ENCODE measurements around the gene ARHGAP40. TPM values are rescaled to one million over a fixed set of nuclear protein-coding genes. Genes with fewer than 3 reads are reported as not detected.
A peak's percentile ranks its signal among the peaks of the same experiment; 100 is the strongest.

The ARHGAP40 gene
- total RNA-seq, 4 donors from 2014 or later: 0.11 TPM; not detected in 3

- H3K4me1 ChIP-seq: peaks cover 27 to 39% of the 10 kb centered on the region in 2 donors
- no peaks in the 10 kb centered on the region for H3K27me3 ChIP-seq
- peak overlapping the region; percentile 88 to 93 (median 89) for H3K27ac ChIP-seq
- no peak for TF ChIP-seq POLR2A (IDR thresholded peaks at IDR 0.05)
- no peak for TF ChIP-seq CTCF (IDR thresholded peaks at IDR 0.05)
- intact Hi-C loops (cut with DNase I): no loop called here
- no peaks in the 10 kb centered on the region for H3K36me3 ChIP-seq
- peak in 1 of 2 donors; percentile 13 for DNase-seq
- no peaks in the 10 kb centered on the region for H3K9me3 ChIP-seq
- 63 to 73% methylated on average over 4 of the region's 4 CpGs for WGBS, 2 donors
- no peak overlapping the region for H3K4me3 ChIP-seq (replicated peaks in 1 of 3)
Measured at GRCh38 chr20:38581830-38582358, 19.7 kb upstream of the ARHGAP40 start.

DNA sequence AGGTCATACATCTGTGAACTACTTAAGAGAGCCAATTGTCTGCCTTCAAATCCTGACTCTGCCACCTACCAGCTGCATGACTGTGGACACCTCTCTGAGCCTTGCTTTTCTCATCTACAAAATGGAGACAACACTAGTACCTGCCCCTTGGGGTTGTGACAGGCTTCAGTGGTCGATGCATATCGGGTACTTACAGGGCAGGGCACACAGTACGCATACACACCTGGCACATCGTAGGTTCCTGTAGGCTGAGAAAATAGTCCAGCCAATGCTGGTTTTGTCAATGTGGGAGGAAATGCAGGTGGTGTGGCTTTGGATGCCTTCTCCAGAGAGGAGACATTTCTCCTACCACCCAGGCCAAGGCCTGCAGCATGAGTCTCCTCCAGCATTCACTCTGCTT lies 18.3 kb upstream of the ARHGAP40 start:
- H3K4me3 ChIP-seq (replicated peaks in 1 of 3): no peak overlapping the region
- H3K27ac ChIP-seq: no peak overlapping the region
- no peaks in the 10 kb centered on the region for H3K27me3 ChIP-seq
- WGBS, 2 donors: 94 to 100% methylated on average over 4 of the region's 4 CpGs
- H3K4me1 ChIP-seq: peaks cover 27 to 37% of the 10 kb centered on the region in 2 donors
- no peaks in the 10 kb centered on the region for H3K36me3 ChIP-seq
- no peak for TF ChIP-seq CTCF (IDR thresholded peaks at IDR 0.05)
- no peak for TF ChIP-seq POLR2A (IDR thresholded peaks at IDR 0.05)
- intact Hi-C loops (cut with DNase I): no loop called here
- no peaks in the 10 kb centered on the region for H3K9me3 ChIP-seq
- no peak for DNase-seq

- intact Hi-C loops (cut with DNase I): no loop called here
- Histone ChIP-seq H3K27ac (no peak overlapping the region), H3K27me3 (no peaks in the 10 kb centered on the region), H3K4me3 (replicated peaks in 1 of 3) (no peak overlapping the region), H3K9me3 (no peaks in the 10 kb centered on the region), H3K4me1 (peaks cover 20 to 28% of the 10 kb centered on the region in 2 donors), H3K36me3 (no peaks in the 10 kb centered on the region)
- TF ChIP-seq CTCF (IDR thresholded peaks at IDR 0.05) (no peak), POLR2A (IDR thresholded peaks at IDR 0.05) (no peak)
- WGBS, 2 donors: 58 to 65% methylated on average over 7 of the region's 7 CpGs
- DNase-seq: no peak
Measured at GRCh38 chr20:38584099-38584763, 17.4 kb upstream of the ARHGAP40 start.

- 83 to 89% methylated on average over 10 of the region's 10 CpGs for WGBS, 2 donors
- Histone ChIP-seq H3K4me1 (peaks cover 6 to 14% of the 10 kb centered on the region in 2 donors), H3K27ac (no peak overlapping the region), H3K27me3 (no peaks in the 10 kb centered on the region), H3K36me3 (no peaks in the 10 kb centered on the region), H3K4me3 (replicated peaks in 1 of 3) (no peak overlapping the region), H3K9me3 (no peaks in the 10 kb centered on the region)
- DNase-seq: no peak
- intact Hi-C loops (cut with DNase I): no loop called here
- TF ChIP-seq POLR2A (IDR thresholded peaks at IDR 0.05) (no peak), CTCF (IDR thresholded peaks at IDR 0.05) (no peak)
Measured at GRCh38 chr20:38585404-38586180, 16.0 kb upstream of the ARHGAP40 start.

DNA sequence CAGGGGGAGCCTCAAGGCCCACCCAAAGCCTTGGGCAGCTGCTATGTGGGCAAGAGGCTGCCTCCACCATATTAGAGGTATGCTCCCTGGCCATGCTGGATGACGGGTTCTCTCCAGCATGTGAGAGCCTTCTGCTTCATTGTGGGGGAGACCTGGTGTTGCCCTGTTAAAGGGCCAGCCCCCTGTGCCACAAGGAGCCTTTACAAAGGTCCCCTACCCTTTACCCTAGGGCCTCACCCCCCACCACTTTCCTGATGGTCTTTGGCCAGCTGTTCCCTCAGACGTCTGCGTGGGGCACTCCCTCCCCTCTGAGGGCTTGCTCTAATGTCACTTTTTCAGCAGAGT lies 15.5 kb upstream of the ARHGAP40 start:
- Histone ChIP-seq H3K27ac (no peak overlapping the region), H3K4me1 (peaks cover 4 to 9% of the 10 kb centered on the region in 2 donors), H3K4me3 (replicated peaks in 1 of 3) (no peak overlapping the region), H3K9me3 (no peaks in the 10 kb centered on the region), H3K36me3 (no peaks in the 10 kb centered on the region), H3K27me3 (no peaks in the 10 kb centered on the region)
- TF ChIP-seq CTCF (IDR thresholded peaks at IDR 0.05) (no peak), POLR2A (IDR thresholded peaks at IDR 0.05) (no peak)
- DNase-seq: no peak
- intact Hi-C loops (cut with DNase I): no loop called here
- WGBS, 2 donors: 75 to 87% methylated on average over 2 to 3 of the region's 3 CpGs

Data from thyroid gland (tissue), 4 donors.